EH (cell line): ENCODE results near the gene PPARD.

Source experiments
- DNase-seq: peaks from one replicate; pipeline ENCODE4 v3.0.0-alpha.2; 2015; ENCODE audit warnings: low read depth

PPARD gene

DNA sequence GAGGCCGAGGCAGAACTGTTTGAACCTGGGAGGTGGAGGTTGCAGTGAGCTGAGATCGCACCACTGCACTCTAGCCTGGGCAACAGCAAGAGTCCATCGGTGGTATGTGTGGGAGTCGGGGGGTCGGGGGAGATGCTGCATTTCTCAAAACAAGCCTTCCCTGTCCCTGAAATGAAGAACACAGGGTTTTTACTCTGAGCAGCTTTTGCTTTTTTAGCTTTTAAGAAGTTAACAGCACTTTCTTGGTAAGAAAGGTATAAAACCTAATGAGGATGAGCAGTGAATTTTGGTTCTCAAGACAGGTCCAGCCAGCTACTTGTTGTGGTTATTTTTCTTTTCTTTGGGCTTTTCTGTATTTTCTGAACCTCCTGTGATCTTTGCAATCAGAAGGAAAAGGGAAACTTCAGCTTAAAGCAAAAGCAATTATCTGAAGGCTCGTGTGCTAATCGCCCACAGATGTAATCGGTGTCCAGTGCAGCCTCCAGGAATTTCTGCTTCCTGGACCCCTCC lies 129.5 kb downstream of the PPARD start:
- peak; percentile 40 for DNase-seq

GRCh38 chr6:35473075-35473849 lies 130.9 kb downstream of the PPARD start:
- no peak for DNase-seq

DNA sequence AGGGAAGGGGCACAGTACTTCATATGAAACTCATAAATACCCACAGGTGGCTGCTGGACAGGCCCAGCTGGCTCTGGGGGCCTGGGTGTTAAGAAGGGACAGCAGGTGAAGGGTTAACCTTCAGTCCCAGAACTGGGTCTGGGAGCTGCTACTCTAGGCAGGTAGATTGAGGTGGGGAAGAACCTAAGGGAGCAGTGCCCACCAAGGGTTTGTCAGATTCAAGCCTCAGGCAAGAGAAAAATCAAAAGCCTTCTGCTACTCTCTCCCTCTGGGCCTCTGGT lies 131.4 kb downstream of the PPARD start:
- no peak for DNase-seq

DNA sequence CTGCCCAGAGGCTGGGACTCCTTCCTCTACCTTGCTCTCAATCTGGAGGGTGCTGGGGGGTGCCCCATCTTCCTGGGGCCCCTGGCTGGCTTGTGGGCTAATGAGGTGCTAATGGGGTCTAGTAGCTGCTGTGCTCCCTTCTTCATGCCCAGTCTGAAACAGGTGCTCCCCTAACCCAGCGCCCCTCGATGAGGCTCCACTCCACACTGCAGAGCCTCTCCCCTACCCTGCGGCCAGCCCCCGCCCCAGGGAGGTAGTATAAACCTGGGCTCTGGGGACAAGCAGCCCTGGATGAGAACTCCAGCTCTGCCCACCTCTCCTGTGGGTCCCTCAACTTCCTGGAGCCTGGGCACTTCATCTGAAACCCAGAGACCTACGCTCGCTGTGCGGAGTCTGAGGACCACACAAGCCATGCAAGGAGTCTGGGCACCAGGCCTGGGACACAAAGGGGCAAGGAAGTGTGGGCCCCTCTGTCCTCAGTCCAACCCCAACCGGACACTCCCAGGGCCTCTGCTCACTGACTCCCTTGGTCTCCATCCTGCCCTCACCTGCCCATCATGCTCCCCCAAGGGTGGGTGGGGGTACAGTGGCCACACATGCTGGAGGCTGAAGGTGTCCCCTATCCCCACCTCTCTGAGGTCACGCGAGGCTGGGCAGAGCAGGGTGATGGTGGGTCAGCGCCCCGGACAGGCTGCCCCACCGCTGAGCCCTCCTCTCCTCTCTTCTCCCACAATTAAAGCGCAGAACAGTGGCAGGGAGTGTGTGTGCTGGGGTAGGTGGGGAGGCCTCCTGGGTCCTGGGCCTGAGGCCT lies 132.0 kb downstream of the PPARD start:
- DNase-seq: no peak

GRCh38 chr6:35474942-35475570 lies 132.7 kb downstream of the PPARD start:
- DNase-seq: no peak

DNA sequence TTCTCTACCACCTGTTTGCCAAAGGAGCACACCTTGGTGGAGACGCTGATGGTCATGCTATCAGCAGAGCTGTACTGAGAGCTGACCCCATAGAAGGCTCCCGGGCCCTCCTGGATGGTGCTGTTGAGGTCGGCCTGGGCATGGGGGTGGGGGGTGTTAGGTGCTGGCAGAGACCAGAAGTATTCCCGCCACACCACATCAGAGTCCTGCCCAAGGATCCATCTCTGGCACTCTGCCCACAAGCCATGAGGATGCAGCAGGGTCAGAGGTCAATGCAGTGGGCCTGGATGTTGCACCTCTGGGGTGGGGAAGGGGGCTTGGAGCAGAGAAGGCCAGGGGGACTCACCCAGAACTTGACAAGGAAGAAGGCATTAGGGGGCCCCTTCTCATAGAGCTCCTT lies 133.2 kb downstream of the PPARD start:
- no peak for DNase-seq

- DNase-seq: no peak
Measured at GRCh38 chr6:35476004-35476403, 133.6 kb downstream of the PPARD start.

- DNase-seq: no peak
Measured at GRCh38 chr6:35477028-35477427, 134.7 kb downstream of the PPARD start.
